HCT116 (cell line): Measurements from ENCODE around the gene VPS39. TPM values are rescaled to one million over a fixed set of nuclear protein-coding genes. Genes with fewer than 3 reads are reported as not detected.

Experiments
- ATAC-seq: fragments of 200-7000 bp; cut with Tn5 transposase; 2 replicates; pipeline ENCODE4 v1.9.1; 2020; ENCODE audit warnings: mild to moderate bottlenecking, moderate library complexity
- BruUV-seq: library from RNA; stranded (reverse); fragments of 400-500 nt; replicated peaks from 2 replicates; lab custom pipeline; 2021; lab: Mats Ljungman, UMichigan
- CTCF ChIA-PET: fragments of 300-600 bp; sonication (Branson Sonifier 250); formaldehyde crosslinking; loops from one replicate; lab custom pipeline; 2021; ENCODE audit warnings: antibody characterized with exemption; lab: Charles Lee
- POLR2A ChIA-PET: fragments of 300-600, 350-600 bp; sonication (Branson Sonifier 250); formaldehyde crosslinking; loops from one replicate; lab custom pipeline; 2021; ENCODE audit warnings: antibody characterized with exemption; lab: Charles Lee
- RAD21 ChIA-PET, 2 experiments: fragments of 300-600 bp; sonication (Branson Sonifier 250); formaldehyde crosslinking; loops; one replicate each; lab custom pipeline; 2023; ENCODE audit warnings: low total read pairs in 2 of 2; ENCODE audit not compliant: uncharacterized antibody in 2 of 2, unreplicated experiment in 2 of 2, low non-redundant PET in 1 of 2; lab: Charles Lee
- DNase-seq: peaks from one replicate; pipeline ENCODE4 v3.0.0-alpha.2; 2010; ENCODE audit warnings: low read depth, low spot score
- H2AFZ ChIP-seq: fragments of 200-600 bp; shearing (Covaris generic), sonication (generic); 2 replicates; pipeline ENCODE4 v1.6.1; 2017; ENCODE audit warnings: low read depth, mixed run types, mixed read lengths, antibody characterized with exemption, low read length; ENCODE audit not compliant: poor library complexity, severe bottlenecking
- H3K27ac ChIP-seq: 2 replicates; pipeline ENCODE4 v1.5.1; 2012; ENCODE audit warnings: low read depth, low read length
- H3K27me3 ChIP-seq: fragments of 200-600 bp; sonication (generic); 2 replicates; pipeline ENCODE4 v1.6.1; 2016; ENCODE audit warnings: mixed run types, low read length, mixed read lengths; ENCODE audit not compliant: insufficient read depth
- H3K36me3 ChIP-seq, 2 experiments: fragments of 200-500 bp in 1 of 2; fragments of 200-600 bp in 1 of 2; sonication (Bioruptor generic) in 1 of 2; sonication (generic) in 1 of 2; 2 replicates each; pipeline versions ENCODE4 v1.5.1 to v1.6.1; 2014 to 2016; ENCODE audit warnings: low read length in 2 of 2, inconsistent platforms in 1 of 2, mixed read lengths in 1 of 2, mixed run types in 1 of 2; ENCODE audit not compliant: insufficient read depth in 2 of 2, control insufficient read depth in 1 of 2
- H3K4me1 ChIP-seq, 2 experiments: fragments of 200-600 bp in 1 of 2; sonication (generic) in 1 of 2; 2 replicates each; pipeline versions ENCODE4 v1.5.1 to v1.6.1; 2012 to 2017; ENCODE audit warnings: low read length in 2 of 2, inconsistent platforms in 1 of 2, mild to moderate bottlenecking in 1 of 2, mixed read lengths in 1 of 2, mixed run types in 1 of 2, moderate library complexity in 1 of 2; ENCODE audit not compliant: insufficient read depth in 2 of 2, control insufficient read depth in 1 of 2
- H3K4me2 ChIP-seq: fragments of 200-600 bp; sonication (generic); 2 replicates; pipeline ENCODE4 v1.6.1; 2017; ENCODE audit warnings: mixed run types, low read length, mixed read lengths
- H3K4me3 ChIP-seq, 2 experiments: fragments of 200-600 bp in 1 of 2; sonication (generic) in 1 of 2; replicated peaks in 1 of 2; 2 replicates each; pipeline ENCODE4 v1.5.1; 2011 to 2016; ENCODE audit warnings: low read length in 2 of 2, control low read depth in 1 of 2, low read depth in 1 of 2, mild to moderate bottlenecking in 1 of 2, mixed read lengths in 1 of 2, mixed run types in 1 of 2
- H3K79me2 ChIP-seq: fragments of 200-600 bp; sonication (generic); 2 replicates; pipeline ENCODE4 v1.6.1; 2017; ENCODE audit warnings: mild to moderate bottlenecking, mixed run types, low read length, moderate library complexity, mixed read lengths; ENCODE audit not compliant: insufficient read depth
- H3K9ac ChIP-seq: fragments of 200-600 bp; sonication (generic); 2 replicates; pipeline ENCODE4 v1.6.1; 2016; ENCODE audit warnings: low read length, mixed read lengths
- H3K9me2 ChIP-seq: fragments of 200-600 bp; sonication (generic), shearing (Covaris generic); 2 replicates; pipeline ENCODE4 v1.6.1; 2017; ENCODE audit warnings: mixed run types, mild to moderate bottlenecking, moderate library complexity; ENCODE audit not compliant: insufficient read depth
- H3K9me3 ChIP-seq, 2 experiments: fragments of 200-500 bp in 1 of 2; fragments of 200-600 bp in 1 of 2; sonication (Bioruptor generic) in 1 of 2; sonication (generic) in 1 of 2; 2 replicates each; pipeline ENCODE4 v1.6.1; 2014 to 2017; ENCODE audit warnings: low read length in 2 of 2, mixed read lengths in 2 of 2, inconsistent platforms in 1 of 2, low read depth in 1 of 2, mild to moderate bottlenecking in 1 of 2, mixed run types in 1 of 2, moderate library complexity in 1 of 2; ENCODE audit not compliant: control insufficient read depth in 1 of 2, insufficient read depth in 1 of 2
- H4K20me1 ChIP-seq: fragments of 200-600 bp; sonication (generic), shearing (Covaris generic); 2 replicates; pipeline ENCODE4 v1.6.1; 2017; ENCODE audit warnings: mixed run types, mild to moderate bottlenecking, moderate library complexity; ENCODE audit not compliant: insufficient read depth
- ATF3 ChIP-seq: IDR thresholded peaks from 2 replicates; pipeline ENCODE4 v1.6.1; 2012
- CBX3 ChIP-seq: IDR thresholded peaks from 2 replicates; pipeline ENCODE4 v1.6.1; 2012; ENCODE audit warnings: low read depth
- CTCF ChIP-seq, 3 experiments: fragments of 200-600 bp in 1 of 3; sonication (generic) in 1 of 3; IDR thresholded peaks in 2 of 3; conservative IDR thresholded peaks in 1 of 3; 2 replicates each; pipeline ENCODE4 v1.5.1; 2012 to 2017; ENCODE audit warnings: low read depth in 2 of 3, low read length in 2 of 3, antibody characterized with exemption in 1 of 3, borderline replicate concordance in 1 of 3, control low read depth in 1 of 3, mild to moderate bottlenecking in 1 of 3, mixed read lengths in 1 of 3, mixed run types in 1 of 3, moderate library complexity in 1 of 3; ENCODE audit not compliant: insufficient read depth in 1 of 3
- EGR1 ChIP-seq: IDR thresholded peaks from 2 replicates; pipeline ENCODE4 v1.6.1; 2012; ENCODE audit warnings: low read depth
- FOSL1 ChIP-seq: IDR thresholded peaks from 2 replicates; pipeline ENCODE4 v1.6.1; 2012; ENCODE audit warnings: low read depth
- JUND ChIP-seq: IDR thresholded peaks from 2 replicates; pipeline ENCODE4 v1.6.1; 2012
- POLR2A ChIP-seq: IDR thresholded peaks from 2 replicates; pipeline ENCODE4 v1.7.0; 2011; ENCODE audit warnings: borderline replicate concordance; ENCODE audit not compliant: insufficient read depth, insufficient read length; ENCODE audit errors: extremely low read depth
- POLR2AphosphoS5 ChIP-seq: IDR thresholded peaks from 2 replicates; pipeline ENCODE4 v1.6.1; 2011; ENCODE audit warnings: mild to moderate bottlenecking, low read depth, low read length, moderate library complexity
- RAD21 ChIP-seq: IDR thresholded peaks from 2 replicates; pipeline ENCODE4 v1.6.1; 2012; ENCODE audit warnings: low read depth, mild to moderate bottlenecking
- SP1 ChIP-seq: IDR thresholded peaks from 2 replicates; pipeline ENCODE4 v1.6.1; 2012; ENCODE audit warnings: low read depth
- TCF7L2 ChIP-seq: IDR thresholded peaks from 2 replicates; pipeline ENCODE4 v1.7.0; 2011; ENCODE audit warnings: borderline replicate concordance, inconsistent platforms; ENCODE audit not compliant: insufficient read depth, insufficient read length; ENCODE audit errors: extremely low read depth
- YY1 ChIP-seq: IDR thresholded peaks from 2 replicates; pipeline ENCODE4 v1.6.1; 2011; ENCODE audit warnings: low read length, low read depth, moderate library complexity, mild to moderate bottlenecking; ENCODE audit not compliant: insufficient replicate concordance; ENCODE audit errors: extremely low read depth
- ZFX ChIP-seq: fragments of 450-650 bp; IDR thresholded peaks from 2 replicates; pipeline ENCODE4 v1.6.1; 2017
- ZNF274 ChIP-seq: fragments of 200-500 bp; sonication (Bioruptor generic); IDR thresholded peaks from 2 replicates; pipeline ENCODE4 v1.6.1; 2014; ENCODE audit warnings: mild to moderate bottlenecking, low read depth, low read length, inconsistent platforms
- intact Hi-C: fragments of 100-400 bp; cut with micrococcal nuclease; formaldehyde crosslinking; loops from 2 replicates; pipeline ENCODE4 v1.10.0; 2022
- total RNA-seq: library from RNA; stranded (reverse); gene quantifications from one replicate; pipeline ENCODE4 v1.2.1, GENCODE V29; 2021; ENCODE audit not compliant: unreplicated experiment
- TF ChIP-seq, protein P1 (sequence below): IDR thresholded peaks from 2 replicates; pipeline ENCODE4 v1.6.1; 2012
- TF ChIP-seq, protein P2 (sequence below): IDR thresholded peaks from 2 replicates; pipeline ENCODE4 v1.6.1; 2011; ENCODE audit warnings: mild to moderate bottlenecking, low read length, moderate library complexity; ENCODE audit not compliant: insufficient replicate concordance; ENCODE audit errors: extremely low read depth

The VPS39 gene
- total RNA-seq, 1 experiment from 2014 or later: 40.1 TPM

- H3K4me2 ChIP-seq: no peak overlapping the region
- RAD21 ChIA-PET: interaction anchor here in 1 of 2 experiments (1.1 kb wide), 1 partner anchor 511 kb away, joined by 3 read pairs; no protein-coding TSS in a partner anchor
- BruUV-seq: no TSS peak
- H3K4me3 ChIP-seq: no peak overlapping the region
- no peak for DNase-seq
- TF ChIP-seq SP1 (no peak), POLR2A (no peak), ZFX (no peak), POLR2AphosphoS5 (no peak), CTCF (IDR thresholded peaks at IDR 0.05 in 2 of 3, conservative IDR thresholded peaks at IDR 0.05 in 1 of 3; ENCODE audit: borderline replicate concordance in 1 of 3, insufficient read depth in 1 of 3, low read depth in 2 of 3, low read length in 2 of 3) (no peak)
- TF ChIP-seq, all 23 proteins: peak for 0
- Histone ChIP-seq H3K9ac (no peak overlapping the region), H2AFZ (no peak overlapping the region), H3K9me3 (no peaks in the 10 kb centered on the region), H3K36me3 (no peaks in the 10 kb centered on the region), H3K9me2 (no peaks in the 10 kb centered on the region), H3K27me3 (no peaks in the 10 kb centered on the region; the same call in 1 of the 2 replicates), H3K27ac (no peak overlapping the region), H3K4me1 (peaks cover 5 to 7% of the 10 kb centered on the region in 2 experiments; a peak in 3 of 4 replicates), H4K20me1 (no peaks in the 10 kb centered on the region), H3K79me2 (no peaks in the 10 kb centered on the region)
- no peak for ATAC-seq
- ChIA-PET POLR2A (no interaction called here), CTCF (interaction anchor here (1.0 to 5.9 kb wide), 8 partner anchors 11 to 364 kb away, joined by 3 to 47 read pairs (median 3); partner anchors contain the start of gene MAPKBP1)
- intact Hi-C loops: no loop called here
These were observed 69.1 kb downstream of the VPS39 start for GRCh38 chr15:42138968-42139386.

DNA sequence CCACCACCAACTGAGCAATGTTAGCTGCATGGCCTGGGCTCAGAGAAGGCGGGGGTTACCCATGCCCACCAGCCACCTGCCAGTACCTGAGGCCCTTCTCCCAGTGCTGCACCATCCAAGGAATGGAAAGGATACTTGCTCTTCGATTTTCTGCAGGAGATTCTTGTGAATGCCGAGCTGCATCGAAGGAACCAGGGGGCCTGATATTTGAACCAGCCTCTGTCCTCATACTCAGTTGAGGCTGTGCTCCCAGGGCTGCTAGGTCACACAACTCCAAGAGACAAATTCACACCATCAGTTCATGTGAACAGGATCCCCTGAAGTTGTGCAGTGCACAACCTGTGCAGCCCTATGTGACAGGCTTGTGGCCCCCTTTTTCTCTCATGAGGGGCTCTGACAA, 69.7 kb downstream of the VPS39 start:
- Histone ChIP-seq H3K27ac (no peak overlapping the region), H3K4me3 (no peak overlapping the region), H4K20me1 (no peaks in the 10 kb centered on the region), H3K4me1 (peaks cover 5 to 8% of the 10 kb centered on the region in 2 experiments; a peak in 3 of 4 replicates), H3K27me3 (no peaks in the 10 kb centered on the region; the same call in 1 of the 2 replicates), H3K36me3 (no peaks in the 10 kb centered on the region), H3K79me2 (no peaks in the 10 kb centered on the region), H3K9me3 (no peaks in the 10 kb centered on the region), H3K9ac (no peak overlapping the region), H2AFZ (no peak overlapping the region), H3K4me2 (no peak overlapping the region), H3K9me2 (no peaks in the 10 kb centered on the region)
- intact Hi-C loops: no loop called here
- no peak for DNase-seq
- CTCF ChIA-PET: interaction anchor here (1.0 to 5.9 kb wide), 10 partner anchors 10 to 365 kb away, joined by 3 to 47 read pairs (median 6); partner anchors contain the start of gene MAPKBP1
- ATAC-seq: no peak
- BruUV-seq: no TSS peak
- RAD21 ChIA-PET: interaction anchor here (0.8 to 1.1 kb wide), 2 partner anchors 149 to 512 kb away, joined by 3 read pairs; no protein-coding TSS in a partner anchor
- POLR2A ChIA-PET: no interaction called here
- TF ChIP-seq EGR1: no peak
- no peak for TF ChIP-seq CBX3
- no peak for TF ChIP-seq SP1
- no peak for TF ChIP-seq ATF3
- TF ChIP-seq, protein P1, sequence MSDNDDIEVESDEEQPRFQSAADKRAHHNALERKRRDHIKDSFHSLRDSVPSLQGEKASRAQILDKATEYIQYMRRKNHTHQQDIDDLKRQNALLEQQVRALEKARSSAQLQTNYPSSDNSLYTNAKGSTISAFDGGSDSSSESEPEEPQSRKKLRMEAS: no peak
- no peak for TF ChIP-seq TCF7L2
- TF ChIP-seq ZNF274: no peak
- no peak for TF ChIP-seq FOSL1
- no peak for TF ChIP-seq YY1
- TF ChIP-seq RAD21: no peak
- TF ChIP-seq POLR2AphosphoS5: no peak
- no peak for TF ChIP-seq JUND
- no peak for TF ChIP-seq POLR2A
- no peak for TF ChIP-seq ZFX
- TF ChIP-seq, protein P2, sequence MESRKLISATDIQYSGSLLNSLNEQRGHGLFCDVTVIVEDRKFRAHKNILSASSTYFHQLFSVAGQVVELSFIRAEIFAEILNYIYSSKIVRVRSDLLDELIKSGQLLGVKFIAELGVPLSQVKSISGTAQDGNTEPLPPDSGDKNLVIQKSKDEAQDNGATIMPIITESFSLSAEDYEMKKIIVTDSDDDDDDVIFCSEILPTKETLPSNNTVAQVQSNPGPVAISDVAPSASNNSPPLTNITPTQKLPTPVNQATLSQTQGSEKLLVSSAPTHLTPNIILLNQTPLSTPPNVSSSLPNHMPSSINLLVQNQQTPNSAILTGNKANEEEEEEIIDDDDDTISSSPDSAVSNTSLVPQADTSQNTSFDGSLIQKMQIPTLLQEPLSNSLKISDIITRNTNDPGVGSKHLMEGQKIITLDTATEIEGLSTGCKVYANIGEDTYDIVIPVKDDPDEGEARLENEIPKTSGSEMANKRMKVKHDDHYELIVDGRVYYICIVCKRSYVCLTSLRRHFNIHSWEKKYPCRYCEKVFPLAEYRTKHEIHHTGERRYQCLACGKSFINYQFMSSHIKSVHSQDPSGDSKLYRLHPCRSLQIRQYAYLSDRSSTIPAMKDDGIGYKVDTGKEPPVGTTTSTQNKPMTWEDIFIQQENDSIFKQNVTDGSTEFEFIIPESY: no peak
